OCI-LY1 (cell line): Measurements from ENCODE around the gene CISD2.
"Not testable (repeated sequence)": the region's sequence is repeated elsewhere in the genome, so short reads cannot be mapped to it uniquely, and the experiment has no call there.

Experiments used
- H2AFZ ChIP-seq: fragments of 200-600 bp; sonication (generic), shearing (Covaris generic); 2 replicates; pipeline ENCODE4 v1.6.0; 2014; ENCODE audit warnings: antibody characterized with exemption, mild to moderate bottlenecking, low read length
- H3F3A ChIP-seq: fragments of 200-600 bp; sonication (generic), shearing (Covaris generic); 2 replicates; pipeline ENCODE4 v1.6.0; 2014; ENCODE audit warnings: mild to moderate bottlenecking, antibody characterized with exemption, low read length, moderate library complexity; ENCODE audit not compliant: insufficient read depth
- H3K27ac ChIP-seq: fragments of 200-600 bp; sonication (generic); 2 replicates; pipeline ENCODE4 v1.5.1; 2014; ENCODE audit warnings: low read length, mixed run types, mild to moderate bottlenecking, low read depth; ENCODE audit not compliant: poor library complexity, severe bottlenecking
- H3K27me3 ChIP-seq: fragments of 200-600 bp; sonication (generic); 2 replicates; pipeline ENCODE4 v1.6.0; 2014; ENCODE audit warnings: antibody characterized with exemption, mild to moderate bottlenecking, low read length, moderate library complexity; ENCODE audit not compliant: insufficient read depth
- H3K36me3 ChIP-seq: fragments of 200-600 bp; sonication (generic); 2 replicates; pipeline ENCODE4 v1.6.1; 2014; ENCODE audit warnings: mild to moderate bottlenecking, antibody characterized with exemption, low read length, moderate library complexity, mixed read lengths; ENCODE audit not compliant: insufficient read depth
- H3K4me1 ChIP-seq: fragments of 200-600 bp; sonication (generic); 2 replicates; pipeline ENCODE4 v1.5.1; 2014; ENCODE audit warnings: mild to moderate bottlenecking, low read length, moderate library complexity; ENCODE audit not compliant: insufficient read depth, severe bottlenecking
- H3K4me2 ChIP-seq: fragments of 200-600 bp; sonication (generic), shearing (Covaris generic); 2 replicates; pipeline ENCODE4 v1.6.1; 2014; ENCODE audit warnings: low read length
- H3K4me3 ChIP-seq: fragments of 200-600 bp; sonication (generic); 2 replicates; pipeline ENCODE4 v1.5.1; 2014; ENCODE audit warnings: low read length, low read depth, mild to moderate bottlenecking, mixed read lengths; ENCODE audit not compliant: poor library complexity, severe bottlenecking
- H3K79me2 ChIP-seq: fragments of 200-600 bp; shearing (Covaris generic); 2 replicates; pipeline ENCODE4 v1.6.1; 2016; ENCODE audit warnings: mixed run types, low read length, mixed read lengths; ENCODE audit not compliant: insufficient read depth
- H3K9ac ChIP-seq: fragments of 200-600 bp; sonication (generic), shearing (Covaris generic); 2 replicates; pipeline ENCODE4 v1.6.1; 2014; ENCODE audit warnings: mild to moderate bottlenecking, low read length, mixed read lengths
- H3K9me2 ChIP-seq: fragments of 200-600 bp; sonication (generic), shearing (Covaris generic); 2 replicates; pipeline ENCODE4 v1.6.1; 2014; ENCODE audit warnings: low read depth, mild to moderate bottlenecking, low read length, mixed read lengths
- H3K9me3 ChIP-seq: fragments of 200-600 bp; shearing (Covaris generic); 2 replicates; pipeline ENCODE4 v1.6.1; 2014; ENCODE audit warnings: low read length, mixed read lengths
- H4K20me1 ChIP-seq: fragments of 200-600 bp; sonication (generic), shearing (Covaris generic); 2 replicates; pipeline ENCODE4 v1.6.0; 2016; ENCODE audit warnings: mild to moderate bottlenecking, low read length; ENCODE audit not compliant: insufficient read depth
- EZH2 ChIP-seq: fragments of 200-600 bp; sonication (generic), shearing (Covaris generic); IDR thresholded peaks from 2 replicates; pipeline ENCODE4 v1.8.0; 2017; ENCODE audit warnings: borderline replicate concordance, mixed run types, mild to moderate bottlenecking, antibody characterized with exemption, low read length, moderate library complexity, mixed read lengths
- TF ChIP-seq, protein P1 (sequence below): fragments of 200-600 bp; sonication (generic), shearing (Covaris generic); IDR thresholded peaks from 2 replicates; pipeline ENCODE4 v1.5.1; 2017; ENCODE audit warnings: mild to moderate bottlenecking, antibody characterized with exemption, low read length, moderate library complexity, mixed read lengths

CISD2 gene

DNA sequence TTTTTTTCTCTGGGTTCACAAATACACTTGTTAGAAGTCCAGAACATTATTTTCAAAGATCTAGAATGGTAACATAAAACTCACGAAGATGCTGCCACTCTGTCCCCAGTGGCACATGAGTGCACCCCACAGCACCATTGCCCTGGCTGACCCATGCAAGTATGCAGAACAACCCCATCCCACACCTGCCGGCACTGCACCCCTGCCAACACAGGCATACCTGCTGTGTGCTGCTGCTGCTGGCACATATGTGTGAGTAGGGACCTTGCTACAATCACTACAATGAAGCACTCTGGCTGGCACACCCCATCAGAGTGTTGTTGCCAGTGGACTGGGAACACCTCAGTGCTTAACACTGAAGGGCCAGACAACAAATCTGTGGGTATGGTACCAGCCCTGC lies 66.9 kb downstream of the CISD2 start:
- Histone ChIP-seq H3K4me1 (no peaks in the 10 kb centered on the region), H3K4me3 (no peak overlapping the region), H3K4me2 (no peak overlapping the region), H3K36me3 (no peaks in the 10 kb centered on the region), H4K20me1 (no peaks in the 10 kb centered on the region), H3K9me2 (no peaks in the 10 kb centered on the region), H3K27ac (no peak overlapping the region), H3K9me3 (no peaks in the 10 kb centered on the region), H3K9ac (no peak overlapping the region), H2AFZ (no peak overlapping the region), H3K79me2 (no peaks in the 10 kb centered on the region), H3F3A (no peaks in the 10 kb centered on the region), H3K27me3 (no peaks in the 10 kb centered on the region)
- no peak for TF ChIP-seq EZH2
- TF ChIP-seq, protein P1, sequence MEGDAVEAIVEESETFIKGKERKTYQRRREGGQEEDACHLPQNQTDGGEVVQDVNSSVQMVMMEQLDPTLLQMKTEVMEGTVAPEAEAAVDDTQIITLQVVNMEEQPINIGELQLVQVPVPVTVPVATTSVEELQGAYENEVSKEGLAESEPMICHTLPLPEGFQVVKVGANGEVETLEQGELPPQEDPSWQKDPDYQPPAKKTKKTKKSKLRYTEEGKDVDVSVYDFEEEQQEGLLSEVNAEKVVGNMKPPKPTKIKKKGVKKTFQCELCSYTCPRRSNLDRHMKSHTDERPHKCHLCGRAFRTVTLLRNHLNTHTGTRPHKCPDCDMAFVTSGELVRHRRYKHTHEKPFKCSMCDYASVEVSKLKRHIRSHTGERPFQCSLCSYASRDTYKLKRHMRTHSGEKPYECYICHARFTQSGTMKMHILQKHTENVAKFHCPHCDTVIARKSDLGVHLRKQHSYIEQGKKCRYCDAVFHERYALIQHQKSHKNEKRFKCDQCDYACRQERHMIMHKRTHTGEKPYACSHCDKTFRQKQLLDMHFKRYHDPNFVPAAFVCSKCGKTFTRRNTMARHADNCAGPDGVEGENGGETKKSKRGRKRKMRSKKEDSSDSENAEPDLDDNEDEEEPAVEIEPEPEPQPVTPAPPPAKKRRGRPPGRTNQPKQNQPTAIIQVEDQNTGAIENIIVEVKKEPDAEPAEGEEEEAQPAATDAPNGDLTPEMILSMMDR: no peak

GRCh38 chr4:102938063-102938462 lies 69.3 kb downstream of the CISD2 start:
- not testable (repeated sequence) for H3K4me3 ChIP-seq, H3K27me3 ChIP-seq, H2AFZ ChIP-seq, H3K4me1 ChIP-seq, H3K27ac ChIP-seq, H3K4me2 ChIP-seq, H4K20me1 ChIP-seq, H3K79me2 ChIP-seq, H3K36me3 ChIP-seq, H3K9me3 ChIP-seq, H3K9ac ChIP-seq, H3K9me2 ChIP-seq, H3F3A ChIP-seq
